WTC11 (cell line): Measurements from ENCODE around the gene OR1L1. TPM values are rescaled to one million over a fixed set of nuclear protein-coding genes. Genes with fewer than 3 reads are reported as not detected.

ENCODE experiments used
- ATAC-seq: fragments of 200-7000 bp; cut with Tn5 transposase; 2 replicates; pipeline ENCODE4 v1.10.0; 2021; ENCODE audit warnings: mild to moderate bottlenecking, moderate library complexity
- CTCF ChIA-PET: fragments of 300-600 bp; sonication (Branson Sonifier 250); formaldehyde crosslinking; loops from one replicate; lab custom pipeline; 2021; ENCODE audit warnings: antibody characterized with exemption; lab: Charles Lee
- POLR2A ChIA-PET: fragments of 350-600 bp; sonication (Branson Sonifier 250); formaldehyde crosslinking; loops from one replicate; lab custom pipeline; 2021; ENCODE audit warnings: antibody characterized with exemption; lab: Charles Lee
- DNase-seq: peaks from one replicate; pipeline ENCODE4 v3.0.0; 2021; ENCODE audit warnings: low spot score
- H3K27ac Mint-ChIP-seq: 2 replicates; pipeline ENCODE4 v1.8.0; 2021; ENCODE audit warnings: mixed read lengths
- H3K27me3 Mint-ChIP-seq: 2 replicates; pipeline ENCODE4 v1.8.0; 2021; ENCODE audit warnings: low read depth, mild to moderate bottlenecking, moderate library complexity, mixed read lengths
- H3K36me3 Mint-ChIP-seq: 2 replicates; pipeline ENCODE4 v1.8.0; 2021; ENCODE audit warnings: mixed read lengths
- H3K4me1 Mint-ChIP-seq: 2 replicates; pipeline ENCODE4 v1.8.0; 2022; ENCODE audit warnings: mixed read lengths
- H3K4me3 Mint-ChIP-seq: 2 replicates; pipeline ENCODE4 v1.8.0; 2021; ENCODE audit warnings: mild to moderate bottlenecking, moderate library complexity, mixed read lengths
- H3K9me3 Mint-ChIP-seq: 2 replicates; pipeline ENCODE4 v1.8.0; 2021; ENCODE audit warnings: mixed read lengths
- ARID4B ChIP-seq: sonication (generic); formaldehyde crosslinking; IDR thresholded peaks from 2 replicates; pipeline ENCODE4 v1.8.0; 2023; ENCODE audit warnings: missing genetic modification reagents, mild to moderate bottlenecking, borderline replicate concordance
- ELF4 ChIP-seq: sonication (generic); formaldehyde crosslinking; IDR thresholded peaks from 2 replicates; pipeline ENCODE4 v1.8.1; 2022; ENCODE audit warnings: low read depth, mild to moderate bottlenecking, moderate library complexity, missing genetic modification reagents
- IRF2 ChIP-seq: sonication (generic); formaldehyde crosslinking; IDR thresholded peaks from 2 replicates; pipeline ENCODE4 v1.8.0; 2022; ENCODE audit warnings: low read depth, missing genetic modification reagents, borderline replicate concordance
- MXD4 ChIP-seq: fragments of 250-450 bp; sonication (Bioruptor Pico); IDR thresholded peaks from 2 replicates; pipeline ENCODE4 v1.8.0; 2021; ENCODE audit warnings: mild to moderate bottlenecking, moderate library complexity, borderline replicate concordance
- MYBL2 ChIP-seq: sonication (generic); formaldehyde crosslinking; IDR thresholded peaks from 2 replicates; pipeline ENCODE4 v1.8.1; 2023; ENCODE audit warnings: mild to moderate bottlenecking, moderate library complexity, missing genetic modification reagents
- NFATC4 ChIP-seq: fragments of 250-450 bp; sonication (Bioruptor Pico); IDR thresholded peaks from 2 replicates; pipeline ENCODE4 v1.9.0; 2021; ENCODE audit warnings: mild to moderate bottlenecking
- NR2C2 ChIP-seq: sonication (generic); formaldehyde crosslinking; IDR thresholded peaks from 2 replicates; pipeline ENCODE4 v1.8.0; 2022; ENCODE audit warnings: mild to moderate bottlenecking, missing genetic modification reagents
- PRDM15 ChIP-seq: sonication (generic); formaldehyde crosslinking; IDR thresholded peaks from 2 replicates; pipeline ENCODE4 v1.8.0; 2022; ENCODE audit warnings: missing genetic modification reagents
- PRRX2 ChIP-seq: fragments of 250-450 bp; sonication (Bioruptor Pico); IDR thresholded peaks from 2 replicates; pipeline ENCODE4 v1.8.0; 2021; ENCODE audit warnings: mild to moderate bottlenecking
- RORB ChIP-seq: fragments of 250-450 bp; sonication (Bioruptor Pico); IDR thresholded peaks from 2 replicates; pipeline ENCODE4 v1.9.0; 2021; ENCODE audit warnings: mild to moderate bottlenecking
- SMAD3 ChIP-seq: sonication (generic); formaldehyde crosslinking; IDR thresholded peaks from 2 replicates; pipeline ENCODE4 v1.8.0; 2022; ENCODE audit warnings: missing genetic modification reagents, mild to moderate bottlenecking, borderline replicate concordance
- SOX15 ChIP-seq: fragments of 250-450 bp; sonication (Bioruptor Pico); IDR thresholded peaks from 2 replicates; pipeline ENCODE4 v1.9.0; 2021; ENCODE audit warnings: mild to moderate bottlenecking
- ZBTB43 ChIP-seq: sonication (generic); formaldehyde crosslinking; IDR thresholded peaks from 2 replicates; pipeline ENCODE4 v1.8.1; 2023; ENCODE audit warnings: mild to moderate bottlenecking, missing genetic modification reagents
- ZNF219 ChIP-seq: sonication (generic); formaldehyde crosslinking; IDR thresholded peaks from 2 replicates; pipeline ENCODE4 v1.8.0; 2023; ENCODE audit warnings: missing genetic modification reagents, mild to moderate bottlenecking, borderline replicate concordance
- ZNF281 ChIP-seq: sonication (generic); formaldehyde crosslinking; IDR thresholded peaks from 2 replicates; pipeline ENCODE4 v1.8.0; 2023; ENCODE audit warnings: mild to moderate bottlenecking, missing genetic modification reagents
- ZNF416 ChIP-seq: fragments of 250-450 bp; sonication (Bioruptor Pico); IDR thresholded peaks from 2 replicates; pipeline ENCODE4 v1.9.0; 2021; ENCODE audit warnings: mild to moderate bottlenecking, inconsistent platforms
- total RNA-seq: library from RNA; stranded (reverse); gene quantifications from 3 replicates; pipeline ENCODE4 v1.2.3, GENCODE V29; 2021
- TF ChIP-seq, protein P1 (sequence below): sonication (generic); formaldehyde crosslinking; IDR thresholded peaks from 2 replicates; pipeline ENCODE4 v1.8.0; 2022; ENCODE audit warnings: mild to moderate bottlenecking, missing genetic modification reagents
- TF ChIP-seq, protein P2 (sequence below): sonication (generic); formaldehyde crosslinking; IDR thresholded peaks from 2 replicates; pipeline ENCODE4 v1.8.1; 2023; ENCODE audit warnings: mild to moderate bottlenecking, missing genetic modification reagents, borderline replicate concordance

OR1L1 gene
- total RNA-seq, 1 experiment from 2014 or later = not detected

DNA sequence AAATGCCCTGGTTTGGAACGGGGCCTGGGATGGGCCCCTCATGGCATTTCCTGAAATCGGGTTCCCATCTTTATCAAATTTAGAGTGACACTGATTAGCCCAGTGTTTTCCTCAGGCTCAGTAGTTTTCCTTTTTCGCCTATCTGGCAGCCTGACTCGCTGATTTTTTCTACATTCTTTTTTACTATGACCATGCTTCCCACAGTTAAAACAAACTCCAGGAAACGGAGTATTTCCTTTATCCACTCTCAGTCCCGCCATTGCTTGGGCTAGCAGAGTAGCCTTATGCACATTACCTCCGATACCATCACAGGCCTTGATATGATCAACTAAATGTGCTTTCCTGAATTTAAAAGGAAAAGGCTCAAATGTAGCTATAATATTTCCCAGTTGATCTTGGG lies 41.5 kb upstream of the OR1L1 start (continued):
- TF ChIP-seq ZNF281 (CRISPR knock-in tag) (no peak), MXD4 (CRISPR knock-in tag) (no peak), ZBTB43 (no peak)

DNA sequence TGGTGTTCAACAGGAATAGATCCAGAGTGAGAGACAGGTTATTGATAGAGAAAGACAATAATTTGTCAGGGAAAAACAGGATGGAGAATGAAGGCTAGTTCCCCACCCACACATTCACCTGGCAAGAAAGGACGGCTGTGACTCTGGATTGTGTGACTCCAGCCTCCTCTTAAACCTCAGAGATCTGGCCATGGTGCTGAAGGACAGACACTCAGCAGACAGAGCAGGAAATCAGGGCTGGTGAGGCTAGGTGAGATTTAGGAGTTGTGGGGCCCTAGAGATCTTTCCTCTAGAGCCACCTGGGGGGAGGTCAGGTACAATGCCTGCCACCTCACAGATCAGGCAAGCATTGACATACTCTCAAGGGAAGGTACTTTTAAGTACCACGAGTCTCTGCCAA lies 19.3 kb upstream of the OR1L1 start:
- Mint-ChIP-seq H3K36me3 (peaks cover 39% of the 10 kb centered on the region), H3K4me3 (no peak overlapping the region), H3K9me3 (peaks cover 93% of the 10 kb centered on the region), H3K27me3 (peaks cover 11% of the 10 kb centered on the region), H3K27ac (no peak overlapping the region), H3K4me1 (no peaks in the 10 kb centered on the region)
- ATAC-seq (peak; percentile 39; the same call in 1 of the 2 replicates), DNase-seq (peak; percentile 12)
- ChIA-PET CTCF (no interaction called here), POLR2A (no interaction called here)
- TF ChIP-seq ARID4B (no peak), ELF4 (CRISPR knock-in tag) (no peak), SOX15 (CRISPR knock-in tag) (no peak), NR2C2 (CRISPR knock-in tag) (no peak), ZNF416 (CRISPR knock-in tag) (no peak), IRF2 (CRISPR knock-in tag) (no peak), NFATC4 (CRISPR knock-in tag) (no peak), ZNF219 (CRISPR knock-in tag) (no peak), SMAD3 (CRISPR knock-in tag) (no peak), PRRX2 (CRISPR knock-in tag) (no peak), PRDM15 (CRISPR knock-in tag) (no peak), MYBL2 (CRISPR knock-in tag) (no peak), RORB (CRISPR knock-in tag) (no peak)
- TF ChIP-seq, protein P1, sequence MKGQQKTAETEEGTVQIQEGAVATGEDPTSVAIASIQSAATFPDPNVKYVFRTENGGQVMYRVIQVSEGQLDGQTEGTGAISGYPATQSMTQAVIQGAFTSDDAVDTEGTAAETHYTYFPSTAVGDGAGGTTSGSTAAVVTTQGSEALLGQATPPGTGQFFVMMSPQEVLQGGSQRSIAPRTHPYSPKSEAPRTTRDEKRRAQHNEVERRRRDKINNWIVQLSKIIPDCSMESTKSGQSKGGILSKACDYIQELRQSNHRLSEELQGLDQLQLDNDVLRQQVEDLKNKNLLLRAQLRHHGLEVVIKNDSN (CRISPR knock-in tag) = no peak
- TF ChIP-seq, protein P2, sequence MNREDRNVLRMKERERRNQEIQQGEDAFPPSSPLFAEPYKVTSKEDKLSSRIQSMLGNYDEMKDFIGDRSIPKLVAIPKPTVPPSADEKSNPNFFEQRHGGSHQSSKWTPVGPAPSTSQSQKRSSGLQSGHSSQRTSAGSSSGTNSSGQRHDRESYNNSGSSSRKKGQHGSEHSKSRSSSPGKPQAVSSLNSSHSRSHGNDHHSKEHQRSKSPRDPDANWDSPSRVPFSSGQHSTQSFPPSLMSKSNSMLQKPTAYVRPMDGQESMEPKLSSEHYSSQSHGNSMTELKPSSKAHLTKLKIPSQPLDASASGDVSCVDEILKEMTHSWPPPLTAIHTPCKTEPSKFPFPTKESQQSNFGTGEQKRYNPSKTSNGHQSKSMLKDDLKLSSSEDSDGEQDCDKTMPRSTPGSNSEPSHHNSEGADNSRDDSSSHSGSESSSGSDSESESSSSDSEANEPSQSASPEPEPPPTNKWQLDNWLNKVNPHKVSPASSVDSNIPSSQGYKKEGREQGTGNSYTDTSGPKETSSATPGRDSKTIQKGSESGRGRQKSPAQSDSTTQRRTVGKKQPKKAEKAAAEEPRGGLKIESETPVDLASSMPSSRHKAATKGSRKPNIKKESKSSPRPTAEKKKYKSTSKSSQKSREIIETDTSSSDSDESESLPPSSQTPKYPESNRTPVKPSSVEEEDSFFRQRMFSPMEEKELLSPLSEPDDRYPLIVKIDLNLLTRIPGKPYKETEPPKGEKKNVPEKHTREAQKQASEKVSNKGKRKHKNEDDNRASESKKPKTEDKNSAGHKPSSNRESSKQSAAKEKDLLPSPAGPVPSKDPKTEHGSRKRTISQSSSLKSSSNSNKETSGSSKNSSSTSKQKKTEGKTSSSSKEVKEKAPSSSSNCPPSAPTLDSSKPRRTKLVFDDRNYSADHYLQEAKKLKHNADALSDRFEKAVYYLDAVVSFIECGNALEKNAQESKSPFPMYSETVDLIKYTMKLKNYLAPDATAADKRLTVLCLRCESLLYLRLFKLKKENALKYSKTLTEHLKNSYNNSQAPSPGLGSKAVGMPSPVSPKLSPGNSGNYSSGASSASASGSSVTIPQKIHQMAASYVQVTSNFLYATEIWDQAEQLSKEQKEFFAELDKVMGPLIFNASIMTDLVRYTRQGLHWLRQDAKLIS (CRISPR knock-in tag) = no peak
